ENCODE results near the gene ARPC5. TPM values are rescaled to one million over a fixed set of nuclear protein-coding genes. Genes with fewer than 3 reads are reported as not detected.

ARPC5 gene
- total RNA-seq, 1 donor from 2014 or later = 68.0 TPM

- peaks cover 1% of the 10 kb centered on the region for H3K4me1 Mint-ChIP-seq (ENCODE audit: low read depth)
- no peak overlapping the region for H3K27ac Mint-ChIP-seq
- no peaks in the 10 kb centered on the region for H3K36me3 Mint-ChIP-seq (ENCODE audit: insufficient read depth)
- TF ChIP-seq CTCF (IDR thresholded peaks at IDR 0.05; ENCODE audit: unreplicated experiment) = no peak
- no peaks in the 10 kb centered on the region for H3K9me3 Mint-ChIP-seq (ENCODE audit: low read depth)
- no peak overlapping the region for H3K4me3 Mint-ChIP-seq (ENCODE audit: low read depth)
- no peaks in the 10 kb centered on the region for H3K27me3 Mint-ChIP-seq
- DNase-seq (ENCODE audit: low spot score, unreplicated experiment) = no peak
These were observed 48.7 kb downstream of the ARPC5 start for GRCh38 chr1:183586926-183587325.

- DNase-seq (ENCODE audit: low spot score, unreplicated experiment) = no peak
- no peaks in the 10 kb centered on the region for H3K36me3 Mint-ChIP-seq (ENCODE audit: insufficient read depth)
- no peaks in the 10 kb centered on the region for H3K9me3 Mint-ChIP-seq (ENCODE audit: low read depth)
- TF ChIP-seq CTCF (IDR thresholded peaks at IDR 0.05; ENCODE audit: unreplicated experiment) = no peak
- H3K4me3 Mint-ChIP-seq (ENCODE audit: low read depth) = no peak overlapping the region
- H3K27ac Mint-ChIP-seq = no peak overlapping the region
- H3K4me1 Mint-ChIP-seq (ENCODE audit: low read depth) = peaks cover 1% of the 10 kb centered on the region
- H3K27me3 Mint-ChIP-seq = no peaks in the 10 kb centered on the region
These were observed 49.1 kb downstream of the ARPC5 start for GRCh38 chr1:183586455-183586854.

- Mint-ChIP-seq H3K4me1 (ENCODE audit: low read depth) (peaks cover 1% of the 10 kb centered on the region), H3K9me3 (ENCODE audit: low read depth) (no peaks in the 10 kb centered on the region), H3K27me3 (no peaks in the 10 kb centered on the region), H3K27ac (no peak overlapping the region), H3K36me3 (ENCODE audit: insufficient read depth) (no peaks in the 10 kb centered on the region), H3K4me3 (ENCODE audit: low read depth) (no peak overlapping the region)
- DNase-seq (ENCODE audit: low spot score, unreplicated experiment) = no peak
- TF ChIP-seq CTCF (IDR thresholded peaks at IDR 0.05; ENCODE audit: unreplicated experiment) = no peak
These were observed 50.5 kb downstream of the ARPC5 start for GRCh38 chr1:183585038-183585437.

DNA sequence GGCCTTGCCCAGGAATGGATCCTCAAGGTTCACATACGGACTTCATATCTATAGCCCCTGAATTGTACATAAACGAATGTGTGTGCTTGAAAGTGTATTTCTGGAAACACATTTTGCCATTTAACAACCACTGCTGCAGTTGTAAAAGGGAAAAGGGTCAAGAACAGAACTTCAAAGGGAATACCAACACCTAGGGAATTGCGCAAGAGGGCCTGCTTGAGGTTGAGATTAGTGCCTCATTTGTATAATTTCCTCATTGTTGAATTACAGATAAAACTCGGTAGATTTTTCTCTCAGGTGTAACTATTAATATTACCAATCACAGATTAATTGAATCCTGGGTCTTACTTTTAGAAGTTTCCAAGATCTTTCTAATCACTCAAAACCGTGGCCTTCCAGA is 51.4 kb downstream of the ARPC5 start:
- H3K4me1 Mint-ChIP-seq (ENCODE audit: low read depth) = peaks cover 1% of the 10 kb centered on the region
- H3K36me3 Mint-ChIP-seq (ENCODE audit: insufficient read depth) = no peaks in the 10 kb centered on the region

GRCh38 chr1:183583466-183583865 is 52.1 kb downstream of the ARPC5 start:
- Mint-ChIP-seq H3K9me3 (ENCODE audit: low read depth) (no peaks in the 10 kb centered on the region), H3K36me3 (ENCODE audit: insufficient read depth) (no peaks in the 10 kb centered on the region), H3K4me3 (ENCODE audit: low read depth) (no peak overlapping the region), H3K27ac (no peak overlapping the region), H3K27me3 (no peaks in the 10 kb centered on the region), H3K4me1 (ENCODE audit: low read depth) (no peaks in the 10 kb centered on the region)
- no peak for TF ChIP-seq CTCF (IDR thresholded peaks at IDR 0.05; ENCODE audit: unreplicated experiment)
- DNase-seq (ENCODE audit: low spot score, unreplicated experiment) = no peak

More for the DNA sequence above, 51.4 kb downstream of the ARPC5 start:
- no peak for TF ChIP-seq CTCF (IDR thresholded peaks at IDR 0.05; ENCODE audit: unreplicated experiment)
- H3K9me3 Mint-ChIP-seq (ENCODE audit: low read depth) = no peaks in the 10 kb centered on the region
- H3K27ac Mint-ChIP-seq = no peak overlapping the region
- H3K4me3 Mint-ChIP-seq (ENCODE audit: low read depth) = no peak overlapping the region
- no peaks in the 10 kb centered on the region for H3K27me3 Mint-ChIP-seq
- no peak for DNase-seq (ENCODE audit: low spot score, unreplicated experiment)

All from progenitor cell of endocrine pancreas (in vitro differentiated cells).